GM21529 (cell line): ENCODE data around the gene SETD1A.

Experiments
- ATAC-seq: cut with Tn5 transposase; IDR thresholded peaks from one replicate; pipeline ENCODE4 v1.9.1; 2021; ENCODE audit not compliant: unreplicated experiment

Gene SETD1A

DNA sequence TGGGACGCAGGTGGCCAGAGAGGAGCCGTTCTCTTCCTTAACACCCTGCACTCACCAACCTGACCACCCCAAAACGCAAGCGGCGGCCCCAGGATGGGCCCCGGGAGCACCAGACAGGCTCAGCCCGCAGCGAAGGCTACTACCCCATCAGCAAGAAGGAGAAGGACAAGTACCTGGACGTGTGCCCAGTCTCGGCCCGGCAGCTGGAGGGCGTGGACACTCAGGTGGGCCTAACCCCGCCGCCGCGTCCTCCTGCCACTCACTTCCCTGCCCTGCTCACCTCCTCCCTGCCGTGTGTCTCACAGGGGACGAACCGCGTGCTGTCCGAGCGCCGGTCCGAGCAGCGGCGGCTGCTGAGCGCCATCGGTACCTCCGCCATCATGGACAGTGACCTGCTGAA, 22.9 kb downstream of the SETD1A start:
- no peak for ATAC-seq

DNA sequence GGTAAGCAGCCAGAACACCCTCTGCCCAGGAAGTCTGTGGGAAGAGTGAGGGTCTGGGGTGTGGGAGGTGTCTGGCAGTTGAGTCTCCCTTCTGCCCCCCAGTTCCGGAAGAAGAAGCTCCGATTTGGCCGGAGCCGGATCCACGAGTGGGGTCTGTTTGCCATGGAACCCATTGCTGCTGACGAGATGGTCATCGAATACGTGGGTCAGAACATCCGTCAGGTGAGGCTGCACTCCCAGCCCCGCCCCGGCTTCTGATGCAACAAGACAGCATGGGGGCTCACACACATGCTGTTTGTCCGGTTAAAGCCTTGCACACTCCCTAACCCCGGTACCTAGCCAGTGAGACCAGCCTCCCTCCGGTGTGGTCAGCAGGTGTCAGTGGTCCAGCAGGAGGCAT, 23.4 kb downstream of the SETD1A start:
- no peak for ATAC-seq

DNA sequence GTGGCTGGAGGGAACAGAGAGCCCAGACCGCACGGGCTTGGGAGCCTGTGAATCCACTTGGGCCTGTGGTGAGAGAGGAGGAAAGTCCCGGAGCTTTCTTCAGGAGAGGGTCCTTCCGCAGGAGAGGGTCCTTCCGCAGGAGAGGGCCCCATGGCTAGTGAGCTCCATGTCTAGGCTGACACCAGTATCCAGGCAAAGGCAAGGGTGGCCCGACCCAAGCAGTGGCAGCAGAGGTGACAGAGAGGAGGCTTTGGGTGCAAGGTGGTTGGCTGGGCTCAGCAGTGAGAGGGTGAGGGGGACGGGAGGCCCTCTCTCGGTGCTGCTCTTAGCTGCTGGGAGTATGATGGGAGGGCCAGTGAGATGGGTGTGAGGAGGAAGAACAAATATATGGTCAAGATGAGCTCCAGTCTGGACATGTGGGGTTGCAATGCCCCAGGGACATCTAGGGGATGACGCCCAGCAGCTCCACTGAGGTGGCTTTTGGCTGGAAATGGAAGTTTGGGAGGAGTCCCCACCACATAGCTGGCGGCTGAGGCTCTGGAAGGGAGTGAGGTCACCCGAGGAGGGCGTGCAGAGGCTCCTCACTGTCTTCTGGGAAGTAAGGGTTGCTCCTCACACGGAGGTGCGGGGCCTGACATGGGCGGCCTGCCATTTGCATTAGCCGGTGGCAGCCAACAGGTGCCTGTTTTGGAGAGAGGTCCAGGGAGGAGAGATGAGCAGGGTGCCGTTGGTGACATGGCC, 25.2 kb downstream of the SETD1A start:
- ATAC-seq, result no peak

DNA sequence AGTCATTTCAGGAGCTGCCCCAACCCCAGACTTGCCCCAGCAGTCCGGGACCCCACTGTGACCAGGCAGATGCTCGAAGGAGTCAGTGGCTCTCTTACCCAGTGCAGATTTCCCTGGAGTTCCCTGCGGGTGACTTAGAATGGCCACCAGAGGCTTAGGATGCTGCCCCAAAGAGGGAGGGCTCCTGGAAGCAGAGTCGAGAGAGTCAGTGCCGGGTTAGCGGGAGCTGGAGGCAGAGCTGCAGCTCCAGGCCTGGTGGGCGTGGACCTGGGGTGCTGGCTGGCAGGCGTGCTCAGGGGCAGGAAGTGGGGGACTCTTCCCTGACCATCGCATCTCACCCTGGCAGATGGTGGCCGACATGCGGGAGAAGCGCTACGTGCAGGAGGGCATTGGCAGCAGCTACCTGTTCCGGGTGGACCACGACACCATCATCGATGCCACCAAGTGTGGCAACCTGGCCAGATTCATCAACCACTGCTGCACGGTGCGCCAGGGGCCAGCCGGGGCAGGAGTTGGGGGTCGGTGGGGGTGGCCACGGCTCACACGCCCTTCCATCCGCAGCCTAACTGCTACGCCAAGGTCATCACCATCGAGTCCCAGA, 25.8 kb downstream of the SETD1A start:
- ATAC-seq, result no peak

DNA sequence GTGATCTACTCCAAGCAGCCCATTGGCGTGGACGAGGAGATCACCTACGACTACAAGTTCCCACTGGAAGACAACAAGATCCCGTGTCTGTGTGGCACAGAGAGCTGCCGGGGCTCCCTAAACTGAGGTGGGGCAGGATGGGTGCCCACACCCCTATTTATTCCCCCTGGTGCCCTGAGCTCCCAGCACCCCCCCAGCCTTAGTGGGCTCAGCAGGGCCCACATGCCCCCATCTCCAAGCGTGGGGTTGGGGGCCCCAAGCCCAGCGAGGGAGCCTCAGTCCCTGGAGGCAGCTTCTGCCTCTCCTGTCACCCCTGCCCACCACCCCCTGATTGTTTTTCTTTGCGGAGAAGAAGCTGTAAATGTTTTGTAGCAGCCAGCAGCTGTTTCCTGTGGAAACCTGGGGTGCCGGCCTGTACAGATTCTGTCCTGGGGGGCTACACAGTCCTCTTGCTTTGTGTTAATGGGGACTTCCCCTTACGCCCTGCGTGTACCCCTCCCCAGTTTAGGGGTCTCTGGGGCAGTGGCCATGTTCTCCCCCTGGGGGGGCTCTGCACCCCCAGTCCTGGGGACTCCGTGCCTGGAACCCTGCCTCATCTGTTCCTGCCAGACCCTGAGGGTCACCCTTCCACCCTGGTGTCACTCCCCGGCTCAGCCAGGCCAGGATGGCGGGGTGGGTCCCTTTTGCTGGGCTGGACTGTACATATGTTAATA, 26.5 kb downstream of the SETD1A start:
- no peak for ATAC-seq

DNA sequence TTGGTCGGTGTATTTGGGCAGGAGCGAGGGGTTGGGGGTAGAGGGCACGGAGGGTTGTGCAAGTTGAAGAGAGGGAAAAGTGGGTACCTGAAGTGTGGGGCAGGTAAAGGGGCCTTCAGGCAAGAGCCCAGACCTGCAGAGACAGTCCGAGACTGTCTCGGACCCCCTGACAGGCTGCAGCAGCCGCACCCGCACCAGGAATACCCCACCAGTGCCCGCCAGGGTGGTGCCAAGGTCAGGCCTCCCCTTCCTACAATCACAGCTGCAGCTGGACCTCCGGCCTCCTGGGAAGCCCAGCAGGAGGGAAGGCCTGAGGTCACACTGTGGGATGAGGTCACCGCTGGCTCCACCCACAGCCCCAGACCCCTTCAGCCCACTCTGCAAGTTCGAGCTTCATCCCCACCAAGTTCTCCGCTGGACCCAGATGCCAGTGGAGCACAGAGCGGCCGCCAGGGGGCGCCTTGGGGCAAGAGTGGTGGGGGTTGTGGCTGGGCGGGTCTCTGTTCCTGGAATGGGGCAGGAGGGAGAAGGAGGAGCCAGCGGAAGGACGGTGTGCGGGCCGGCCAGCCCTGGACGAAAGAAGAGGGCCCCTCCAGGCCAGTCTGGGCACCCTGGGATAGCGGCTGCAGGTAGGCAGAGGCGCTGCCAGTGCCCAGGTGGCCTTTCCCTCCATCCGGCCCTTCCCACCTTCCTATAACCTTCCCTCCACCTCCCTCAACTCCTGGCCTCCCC, 27.3 kb downstream of the SETD1A start, which contains the start of gene HSD3B7:
Gene HSD3B7 (plus strand): TSS at position 539 of the 732 bp plus-strand sequence. CDS start 452 bp downstream, outside the sequence.
- ATAC-seq, result peak; percentile 57

DNA sequence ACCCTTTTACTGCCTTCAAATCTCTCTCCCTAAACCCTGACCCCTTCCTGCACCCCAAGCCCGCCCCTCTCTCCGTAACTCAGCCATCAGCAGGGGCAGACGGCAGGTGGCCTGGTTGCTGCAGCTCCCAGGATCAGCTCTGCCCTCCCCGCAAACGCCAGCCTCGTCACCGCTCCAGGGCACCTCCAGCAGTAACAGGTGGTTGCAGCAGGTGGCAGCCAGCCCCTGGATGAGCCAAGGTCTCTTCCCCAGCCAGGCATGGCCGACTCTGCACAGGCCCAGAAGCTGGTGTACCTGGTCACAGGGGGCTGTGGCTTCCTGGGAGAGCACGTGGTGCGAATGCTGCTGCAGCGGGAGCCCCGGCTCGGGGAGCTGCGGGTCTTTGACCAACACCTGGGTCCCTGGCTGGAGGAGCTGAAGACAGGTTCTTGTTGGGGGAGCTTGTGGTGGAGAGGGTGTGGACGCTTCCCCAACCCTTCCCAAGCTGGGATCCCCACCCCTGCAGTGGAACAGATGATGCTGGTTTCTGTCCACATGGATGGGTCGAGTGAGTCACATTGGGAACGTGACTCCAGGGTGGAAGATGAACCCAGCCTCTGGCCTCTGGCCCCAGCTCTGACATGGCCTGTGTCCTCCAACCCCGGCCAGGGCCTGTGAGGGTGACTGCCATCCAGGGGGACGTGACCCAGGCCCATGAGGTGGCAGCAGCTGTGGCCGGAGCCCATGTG, 28.0 kb downstream of the SETD1A start:
- ATAC-seq, result no peak

DNA sequence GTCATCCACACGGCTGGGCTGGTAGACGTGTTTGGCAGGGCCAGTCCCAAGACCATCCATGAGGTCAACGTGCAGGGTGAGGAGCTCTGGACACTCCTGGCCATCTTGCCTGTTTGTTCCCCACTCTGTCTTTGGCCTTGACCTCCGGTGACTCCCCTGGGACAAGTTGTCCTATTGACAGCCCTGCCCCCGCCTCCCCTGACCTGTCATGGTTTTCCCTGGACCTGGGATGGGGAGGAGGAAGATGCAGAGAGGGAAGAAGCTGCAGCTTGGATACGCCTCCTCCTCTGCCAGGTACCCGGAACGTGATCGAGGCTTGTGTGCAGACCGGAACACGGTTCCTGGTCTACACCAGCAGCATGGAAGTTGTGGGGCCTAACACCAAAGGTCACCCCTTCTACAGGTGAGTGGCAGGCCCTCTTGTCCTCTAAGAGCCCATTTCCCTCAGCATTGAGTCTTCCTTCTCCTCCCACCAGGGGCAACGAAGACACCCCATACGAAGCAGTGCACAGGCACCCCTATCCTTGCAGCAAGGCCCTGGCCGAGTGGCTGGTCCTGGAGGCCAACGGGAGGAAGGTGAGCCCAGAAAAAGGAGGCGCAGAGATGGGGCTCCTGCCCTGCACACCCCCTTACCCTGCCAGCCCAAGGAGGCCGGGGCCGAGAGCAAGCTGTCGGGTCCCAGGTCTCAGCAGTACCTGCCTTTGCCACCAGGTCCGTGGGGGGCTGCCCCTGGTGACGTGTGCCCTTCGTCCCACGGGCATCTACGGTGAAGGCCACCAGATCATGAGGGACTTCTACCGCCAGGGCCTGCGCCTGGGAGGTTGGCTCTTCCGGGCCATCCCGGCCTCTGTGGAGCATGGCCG, 28.8 kb downstream of the SETD1A start:
- ATAC-seq, result no peak

DNA sequence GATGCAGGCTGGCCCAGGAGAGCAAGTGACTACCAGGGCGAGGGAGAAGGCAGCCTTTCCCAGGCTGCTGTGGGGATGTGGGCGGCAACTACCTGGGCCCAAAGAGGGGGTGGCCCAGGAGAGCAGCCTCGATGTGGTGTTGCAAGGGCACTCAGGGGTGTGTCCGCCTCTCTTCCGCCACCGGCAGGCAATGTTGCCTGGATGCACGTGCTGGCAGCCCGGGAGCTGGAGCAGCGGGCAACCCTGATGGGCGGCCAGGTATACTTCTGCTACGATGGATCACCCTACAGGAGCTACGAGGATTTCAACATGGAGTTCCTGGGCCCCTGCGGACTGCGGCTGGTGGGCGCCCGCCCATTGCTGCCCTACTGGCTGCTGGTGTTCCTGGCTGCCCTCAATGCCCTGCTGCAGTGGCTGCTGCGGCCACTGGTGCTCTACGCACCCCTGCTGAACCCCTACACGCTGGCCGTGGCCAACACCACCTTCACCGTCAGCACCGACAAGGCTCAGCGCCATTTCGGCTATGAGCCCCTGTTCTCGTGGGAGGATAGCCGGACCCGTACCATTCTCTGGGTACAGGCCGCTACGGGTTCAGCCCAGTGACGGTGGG, 30.1 kb downstream of the SETD1A start:
- no peak for ATAC-seq

DNA sequence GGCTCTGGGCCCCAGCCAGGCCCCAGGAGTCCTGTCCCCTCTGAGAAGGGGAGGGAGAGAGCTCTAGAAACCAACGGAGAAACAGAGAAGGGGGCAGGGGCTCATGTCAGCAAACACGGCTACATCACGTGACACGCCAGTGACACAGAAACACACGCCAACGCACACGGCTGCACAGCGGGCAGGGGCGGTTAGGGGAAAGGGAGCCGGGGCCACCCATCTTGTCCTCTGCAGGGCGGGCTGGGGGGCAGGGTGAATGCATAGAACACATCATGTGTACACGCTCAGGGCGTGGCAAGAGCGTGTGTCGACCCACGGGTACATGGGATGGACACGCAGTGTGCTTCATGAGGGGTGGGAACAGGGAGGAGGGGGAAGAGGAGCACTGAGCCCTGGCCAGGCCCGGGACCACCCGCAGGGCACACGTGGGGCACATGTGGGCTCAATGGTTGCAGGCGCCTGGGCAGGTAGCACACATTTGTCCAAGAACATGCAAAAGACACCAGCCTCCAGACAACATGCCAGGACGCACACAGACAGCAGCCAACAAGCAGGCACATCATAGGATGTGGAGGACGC, 32.0 kb downstream of the SETD1A start:
- no peak for ATAC-seq

DNA sequence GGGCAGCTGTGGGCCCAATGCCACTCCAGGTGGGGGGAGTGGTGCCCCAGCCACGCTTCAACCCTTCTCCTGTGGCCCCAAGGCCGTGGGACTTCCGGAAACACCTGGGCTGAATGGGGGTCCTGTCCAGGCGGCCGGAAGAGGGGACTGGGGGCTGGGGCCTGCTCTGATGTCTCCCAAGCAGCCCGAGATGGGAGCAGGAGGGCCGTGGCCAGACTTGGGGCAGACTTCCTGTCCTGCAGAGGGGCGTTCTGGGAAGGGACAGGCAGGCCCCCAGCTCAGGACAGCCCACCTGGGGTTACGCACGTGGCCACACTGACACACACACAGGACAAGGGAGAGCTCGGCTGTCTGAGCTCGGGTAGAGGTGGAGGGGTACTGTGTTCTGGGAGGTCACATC, 32.6 kb downstream of the SETD1A start:
- ATAC-seq, result no peak

DNA sequence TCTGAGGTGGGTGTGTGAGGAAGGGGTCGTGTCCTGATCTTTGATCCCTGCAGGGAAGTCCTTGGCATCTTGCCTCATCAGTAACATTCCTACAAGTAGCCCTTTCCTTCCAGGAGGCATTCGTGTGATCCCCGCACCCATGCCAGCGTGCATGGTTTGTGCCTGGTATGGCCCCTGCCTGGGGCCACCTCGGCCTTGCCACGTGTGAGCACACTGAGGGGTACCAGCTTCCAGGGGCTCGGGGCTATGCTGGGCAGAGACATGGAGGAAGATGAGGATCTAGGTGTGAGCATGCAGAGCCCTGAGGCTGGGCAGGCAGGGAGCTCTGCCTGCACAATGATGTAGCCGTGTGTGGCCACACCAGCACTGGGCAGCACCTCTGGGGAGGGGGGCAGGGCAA, 33.5 kb downstream of the SETD1A start:
- ATAC-seq, result no peak

DNA sequence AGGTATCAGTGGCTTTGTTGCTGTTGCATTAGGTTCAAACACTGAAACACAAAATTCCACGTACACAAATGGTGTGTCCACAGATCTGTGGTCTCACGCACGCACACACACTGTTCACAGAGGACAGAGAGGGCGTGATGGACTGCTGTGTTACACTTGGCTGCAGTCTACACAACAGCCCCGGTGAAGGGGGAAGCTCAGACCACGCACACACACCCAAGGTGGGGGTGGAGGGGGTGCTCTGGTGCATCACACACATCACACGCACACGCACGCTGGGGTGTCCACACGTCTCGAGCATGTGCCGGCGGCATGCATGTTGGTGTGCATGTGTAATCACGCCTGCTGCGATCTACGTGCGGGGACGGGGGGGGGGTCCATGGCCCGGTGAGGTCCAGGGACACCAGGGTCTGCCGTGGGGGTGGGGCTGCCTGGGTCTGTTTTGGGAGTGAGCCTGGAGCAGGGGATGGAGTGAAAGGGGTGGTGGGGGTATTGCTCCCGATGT, 34.8 kb downstream of the SETD1A start:
- ATAC-seq, result no peak

DNA sequence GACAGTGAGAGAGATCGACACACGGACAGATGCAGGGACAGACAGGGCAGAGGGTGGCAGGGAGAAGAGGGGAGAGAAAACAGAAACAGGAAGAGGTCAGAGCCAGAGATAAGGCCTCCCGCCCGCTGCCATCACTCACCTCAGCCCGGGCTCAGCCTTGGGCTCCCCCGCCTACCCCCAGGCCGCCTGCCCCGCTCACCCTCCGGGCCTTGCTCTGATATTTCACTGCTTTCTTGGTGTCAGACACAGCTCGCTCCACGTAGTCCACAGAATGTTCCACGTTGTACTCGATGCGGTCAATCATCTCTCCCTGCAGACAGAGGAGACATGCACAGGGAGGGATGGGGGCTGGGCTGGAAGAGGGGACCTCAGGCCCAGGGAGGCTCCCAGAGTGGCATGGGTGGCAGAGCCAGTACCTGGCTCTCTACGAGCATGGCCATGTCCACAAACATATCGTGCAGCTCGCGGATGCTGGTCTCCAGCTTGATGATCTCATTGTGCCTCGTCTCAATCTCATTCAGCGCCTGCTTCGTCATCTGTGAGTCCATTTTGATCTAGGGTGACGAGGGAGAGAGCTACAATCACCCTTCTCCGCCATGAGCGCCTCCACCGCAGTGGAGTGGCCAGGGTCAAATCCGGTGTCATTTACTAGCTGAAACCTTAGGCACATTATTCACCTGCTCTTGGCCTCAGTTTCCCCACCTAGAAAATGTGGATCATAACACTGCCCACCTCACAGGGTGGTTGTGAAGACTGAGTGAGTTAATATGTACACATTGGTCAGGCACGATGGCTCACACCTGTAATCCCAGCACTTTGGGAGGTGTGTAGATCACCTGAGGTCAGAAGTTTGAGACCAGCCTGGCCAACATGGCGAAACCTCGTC, 35.6 kb downstream of the SETD1A start:
- ATAC-seq, result no peak

DNA sequence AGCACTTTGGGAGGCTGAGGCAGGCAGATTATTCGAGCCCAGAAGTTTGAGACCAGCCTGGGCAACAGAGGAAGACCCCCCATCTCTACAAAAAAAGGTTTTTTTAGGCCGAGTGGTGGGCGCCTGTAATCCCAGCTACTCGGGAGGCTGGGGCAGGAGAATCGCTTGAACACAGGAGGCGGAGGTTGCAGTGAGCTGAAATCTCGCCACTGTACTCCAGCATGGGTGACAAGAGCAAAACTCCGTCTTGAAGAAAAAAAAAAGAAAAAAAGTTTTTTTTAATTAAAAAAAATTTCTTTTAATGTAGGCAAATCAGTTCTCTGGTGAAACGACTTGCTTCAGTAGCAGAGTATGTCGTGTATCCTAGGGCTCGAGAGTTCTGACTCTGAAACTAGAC, 38.4 kb downstream of the SETD1A start:
- no peak for ATAC-seq

DNA sequence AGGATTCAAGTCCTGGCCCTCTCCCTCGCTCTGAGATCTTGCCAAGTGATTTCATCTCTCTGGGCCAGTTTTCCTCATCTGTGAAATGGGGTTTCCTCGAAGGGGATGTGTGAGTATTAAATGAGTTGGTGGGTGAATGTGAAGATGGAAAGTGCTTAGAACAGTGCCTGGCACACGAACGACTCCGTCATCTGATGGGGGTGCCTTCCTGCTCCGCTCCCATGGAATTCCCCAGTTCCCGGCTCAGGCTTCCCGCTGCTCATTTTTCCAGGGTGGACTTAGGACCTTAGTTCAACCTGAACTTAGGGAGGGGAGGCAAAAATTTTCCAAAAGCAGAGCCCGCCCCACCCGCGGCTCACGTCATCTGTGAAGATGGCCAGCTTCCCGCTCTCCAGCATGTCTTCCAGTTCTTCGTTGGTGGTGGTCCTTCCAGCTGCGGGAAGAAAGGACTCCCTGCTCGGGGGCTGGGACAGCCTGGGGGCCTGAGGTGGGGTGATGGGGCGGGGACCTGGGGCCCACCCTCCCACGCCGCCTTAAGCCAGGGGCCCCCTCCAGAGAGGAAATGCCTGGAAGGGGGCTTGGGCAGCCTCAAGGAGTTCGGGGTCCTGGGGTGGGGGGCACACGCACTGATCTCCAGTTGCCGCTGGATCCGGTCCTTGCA, 38.9 kb downstream of the SETD1A start:
- peak; percentile 8 for ATAC-seq

DNA sequence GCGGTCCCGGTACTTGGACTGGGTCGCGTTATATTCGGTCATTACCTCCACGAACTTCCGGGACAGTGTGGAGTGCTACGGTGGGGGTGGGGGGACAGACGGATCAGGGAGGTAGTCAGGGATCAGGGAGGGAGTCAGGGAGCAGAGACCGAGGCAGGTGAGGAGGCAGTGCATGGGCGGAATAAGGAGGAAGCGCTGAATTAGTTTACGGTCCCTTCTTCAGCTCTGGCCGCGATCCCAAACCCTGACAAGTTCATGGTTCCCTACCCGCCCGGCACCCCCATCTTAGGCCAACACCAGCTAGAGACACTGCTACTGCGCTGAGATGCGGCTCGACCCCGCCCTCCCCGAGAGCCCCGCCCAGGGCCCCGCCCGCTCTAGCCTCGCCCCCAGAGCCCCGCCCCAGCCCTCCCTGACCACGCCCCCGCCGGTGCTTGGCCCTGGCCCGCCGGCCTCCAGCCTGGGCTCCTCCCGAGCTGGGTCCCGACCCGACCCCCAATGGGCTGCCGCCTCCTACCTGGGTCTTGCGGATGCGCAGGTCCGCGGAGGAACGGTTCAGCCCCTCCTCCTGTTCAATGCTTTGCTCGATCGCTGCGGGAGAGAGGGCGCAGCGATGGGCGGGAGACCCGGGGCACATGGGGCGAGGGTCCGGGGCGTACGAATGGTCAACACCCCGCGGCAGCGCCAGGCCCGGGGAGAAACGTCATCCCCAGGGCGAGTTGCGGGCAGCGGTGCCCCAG, 39.6 kb downstream of the SETD1A start:
- peak; percentile 79 for ATAC-seq
